ENCODE data around the gene PRPH.
A peak's percentile ranks its signal among the peaks of the same experiment; 100 is the strongest.
"Not testable (repeated sequence)": the region's sequence is repeated elsewhere in the genome, so short reads cannot be mapped to it uniquely, and the experiment has no call there.

The PRPH gene

GRCh38 chr12:49295082-49295936 is at the start of gene PRPH:
TSS of gene PRPH (plus strand) at chr12:49295147. CDS start at chr12:49295201, 54 bp downstream.
- no peak for DNase-seq (ENCODE audit: low read depth)

- DNase-seq (ENCODE audit: low read depth) = no peak
These were observed 43.6 kb upstream of the PRPH start for GRCh38 chr12:49251357-49251756.

- no peak for DNase-seq (ENCODE audit: low read depth)
These were observed 41.8 kb upstream of the PRPH start for GRCh38 chr12:49253033-49253623.

GRCh38 chr12:49255456-49255855 is 39.5 kb upstream of the PRPH start:
- DNase-seq (ENCODE audit: low read depth) = not testable (repeated sequence)

- no peak for DNase-seq (ENCODE audit: low read depth)
These were observed 38.9 kb upstream of the PRPH start for GRCh38 chr12:49255857-49256637.

GRCh38 chr12:49257508-49258184 is 37.3 kb upstream of the PRPH start:
- not testable (repeated sequence) for DNase-seq (ENCODE audit: low read depth)

- no peak for DNase-seq (ENCODE audit: low read depth)
These were observed 35.5 kb upstream of the PRPH start for GRCh38 chr12:49259452-49259851.

GRCh38 chr12:49260166-49260565 is 34.8 kb upstream of the PRPH start:
- no peak for DNase-seq (ENCODE audit: low read depth)

GRCh38 chr12:49260571-49261363 is 34.2 kb upstream of the PRPH start:
- DNase-seq (ENCODE audit: low read depth) = no peak

GRCh38 chr12:49261721-49262120 is 33.2 kb upstream of the PRPH start:
- DNase-seq (ENCODE audit: low read depth) = no peak

- DNase-seq (ENCODE audit: low read depth) = no peak
These were observed 31.6 kb upstream of the PRPH start for GRCh38 chr12:49263400-49263763.

GRCh38 chr12:49264466-49264872 is 30.5 kb upstream of the PRPH start:
- DNase-seq (ENCODE audit: low read depth) = peak; percentile 21

GRCh38 chr12:49264873-49265792 is 29.8 kb upstream of the PRPH start, which contains the start of gene TUBA1C:
TSS of gene TUBA1C (plus strand) at chr12:49265082. CDS start at chr12:49265182, 100 bp downstream.
- peak; percentile 82 for DNase-seq (ENCODE audit: low read depth)

- not testable (repeated sequence) for DNase-seq (ENCODE audit: low read depth)
These were observed 25.8 kb upstream of the PRPH start for GRCh38 chr12:49269191-49269590.

- no peak for DNase-seq (ENCODE audit: low read depth)
These were observed 21.9 kb upstream of the PRPH start for GRCh38 chr12:49272790-49273725.

GRCh38 chr12:49273726-49274395 is 21.1 kb upstream of the PRPH start:
- no peak for DNase-seq (ENCODE audit: low read depth)

- no peak for DNase-seq (ENCODE audit: low read depth)
These were observed 20.4 kb upstream of the PRPH start for GRCh38 chr12:49274396-49275069.
